Stimulated activated CD4-positive, alpha-beta T cell treated with anti-CD3 and anti-CD28 coated beads, Interleukin-2, amount 100 ng/mL, for 24 hours (primary cell): ENCODE measurements around the gene TEX14.
A peak's percentile ranks its signal among the peaks of the same experiment; 100 is the strongest.

Source experiments
- DNase-seq, 2 donors: peaks; one replicate each; pipeline ENCODE4 v3.0.0-alpha.2; 2020

The TEX14 gene, protein sequence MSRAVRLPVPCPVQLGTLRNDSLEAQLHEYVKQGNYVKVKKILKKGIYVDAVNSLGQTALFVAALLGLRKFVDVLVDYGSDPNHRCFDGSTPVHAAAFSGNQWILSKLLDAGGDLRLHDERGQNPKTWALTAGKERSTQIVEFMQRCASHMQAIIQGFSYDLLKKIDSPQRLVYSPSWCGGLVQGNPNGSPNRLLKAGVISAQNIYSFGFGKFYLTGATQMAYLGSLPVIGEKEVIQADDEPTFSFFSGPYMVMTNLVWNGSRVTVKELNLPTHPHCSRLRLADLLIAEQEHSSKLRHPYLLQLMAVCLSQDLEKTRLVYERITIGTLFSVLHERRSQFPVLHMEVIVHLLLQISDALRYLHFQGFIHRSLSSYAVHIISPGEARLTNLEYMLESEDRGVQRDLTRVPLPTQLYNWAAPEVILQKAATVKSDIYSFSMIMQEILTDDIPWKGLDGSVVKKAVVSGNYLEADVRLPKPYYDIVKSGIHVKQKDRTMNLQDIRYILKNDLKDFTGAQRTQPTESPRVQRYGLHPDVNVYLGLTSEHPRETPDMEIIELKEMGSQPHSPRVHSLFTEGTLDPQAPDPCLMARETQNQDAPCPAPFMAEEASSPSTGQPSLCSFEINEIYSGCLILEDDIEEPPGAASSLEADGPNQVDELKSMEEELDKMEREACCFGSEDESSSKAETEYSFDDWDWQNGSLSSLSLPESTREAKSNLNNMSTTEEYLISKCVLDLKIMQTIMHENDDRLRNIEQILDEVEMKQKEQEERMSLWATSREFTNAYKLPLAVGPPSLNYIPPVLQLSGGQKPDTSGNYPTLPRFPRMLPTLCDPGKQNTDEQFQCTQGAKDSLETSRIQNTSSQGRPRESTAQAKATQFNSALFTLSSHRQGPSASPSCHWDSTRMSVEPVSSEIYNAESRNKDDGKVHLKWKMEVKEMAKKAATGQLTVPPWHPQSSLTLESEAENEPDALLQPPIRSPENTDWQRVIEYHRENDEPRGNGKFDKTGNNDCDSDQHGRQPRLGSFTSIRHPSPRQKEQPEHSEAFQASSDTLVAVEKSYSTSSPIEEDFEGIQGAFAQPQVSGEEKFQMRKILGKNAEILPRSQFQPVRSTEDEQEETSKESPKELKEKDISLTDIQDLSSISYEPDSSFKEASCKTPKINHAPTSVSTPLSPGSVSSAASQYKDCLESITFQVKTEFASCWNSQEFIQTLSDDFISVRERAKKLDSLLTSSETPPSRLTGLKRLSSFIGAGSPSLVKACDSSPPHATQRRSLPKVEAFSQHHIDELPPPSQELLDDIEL (N-terminal part only)

DNA sequence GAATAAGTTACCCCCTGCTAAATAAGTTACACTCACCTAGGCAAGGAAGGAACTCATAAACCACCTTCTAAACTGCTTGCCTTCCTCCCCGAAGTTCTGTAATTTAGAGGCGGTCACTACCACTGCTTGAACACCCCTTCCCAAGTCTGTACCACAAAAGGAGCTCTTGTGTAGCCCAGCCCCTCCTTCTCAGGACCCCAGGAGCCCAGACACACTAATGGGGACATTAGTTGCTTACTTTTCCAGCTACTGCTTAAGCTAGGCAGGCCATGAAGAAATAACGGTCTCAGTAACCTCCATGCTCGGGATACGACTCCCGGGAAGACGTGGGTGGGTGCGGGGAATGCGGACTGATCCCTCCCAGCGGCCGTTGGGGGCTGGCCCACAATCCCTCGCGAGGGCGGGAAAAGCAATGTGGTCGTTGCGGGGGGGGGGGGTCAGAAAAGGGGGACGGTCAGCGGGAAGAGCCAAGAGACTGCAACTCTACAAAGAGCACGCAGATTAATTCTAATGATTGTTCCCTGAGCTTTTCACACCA lies at the start of gene TEX14:
TSS of gene TEX14 (minus strand) at position 345 of the 538 bp plus-strand sequence. CDS start 40,044 bp downstream, outside the sequence.
- no peak for DNase-seq

DNA sequence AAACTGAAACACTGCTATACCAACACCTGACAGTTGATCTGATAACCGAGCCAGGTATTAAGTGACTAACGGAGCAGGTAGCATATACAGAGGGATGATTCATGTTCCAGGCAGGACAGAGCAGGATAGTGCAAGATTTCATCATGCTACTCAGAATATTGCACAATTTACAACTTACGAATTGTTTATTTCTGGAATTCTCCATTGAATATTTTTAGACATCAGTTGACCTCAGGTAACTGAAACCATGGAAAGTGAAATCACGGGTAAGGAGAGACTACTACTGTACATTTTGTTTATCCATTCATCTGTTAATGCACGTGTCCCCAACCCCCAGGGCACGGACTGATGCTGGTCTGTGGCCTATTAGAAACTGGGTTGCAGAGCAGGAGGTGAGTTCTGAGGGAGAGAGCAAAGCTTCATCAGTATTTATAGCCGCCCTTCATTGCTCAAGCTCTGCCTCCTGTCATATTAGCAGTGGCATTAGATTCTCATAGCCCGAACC lies 49.3 kb upstream of the TEX14 start:
- no peak for DNase-seq

DNA sequence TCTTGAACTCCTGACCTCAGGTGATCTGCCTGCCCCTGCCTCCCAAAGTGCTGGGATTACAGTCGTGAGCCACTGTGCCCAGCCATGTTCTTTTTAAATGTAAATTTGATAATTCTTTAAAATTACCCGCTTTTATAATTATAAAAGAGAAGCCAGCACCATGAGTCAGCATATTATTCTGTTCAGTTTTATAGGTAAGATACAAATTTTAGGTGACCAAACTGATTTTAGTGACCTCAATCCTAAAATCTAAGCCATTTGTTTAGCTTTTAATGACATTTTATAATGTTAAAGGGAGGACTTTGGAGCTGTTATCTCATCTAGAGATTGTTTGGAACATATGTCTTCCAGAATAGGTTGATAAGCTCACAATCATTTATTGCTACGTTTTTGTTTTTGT lies 43.0 kb upstream of the TEX14 start:
- DNase-seq, result no peak

DNA sequence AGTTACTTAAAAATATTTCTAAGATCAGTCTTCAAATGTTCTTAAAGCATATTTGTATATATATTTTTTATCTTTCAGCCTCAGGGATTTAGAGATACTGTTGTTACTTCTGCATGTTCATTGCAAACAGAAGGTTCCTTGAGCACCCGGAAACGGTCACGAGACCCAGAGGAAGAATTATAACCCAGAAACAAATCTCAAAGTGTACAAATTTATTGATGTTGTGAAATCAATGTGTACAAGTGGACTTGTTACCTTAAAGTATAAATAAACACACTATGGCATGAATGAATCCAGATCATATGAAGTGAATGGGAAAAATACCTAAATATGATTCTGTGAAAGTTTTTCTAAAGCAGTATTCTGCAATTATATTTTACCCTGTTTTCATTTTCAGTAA lies 42.2 kb upstream of the TEX14 start:
- no peak for DNase-seq

DNA sequence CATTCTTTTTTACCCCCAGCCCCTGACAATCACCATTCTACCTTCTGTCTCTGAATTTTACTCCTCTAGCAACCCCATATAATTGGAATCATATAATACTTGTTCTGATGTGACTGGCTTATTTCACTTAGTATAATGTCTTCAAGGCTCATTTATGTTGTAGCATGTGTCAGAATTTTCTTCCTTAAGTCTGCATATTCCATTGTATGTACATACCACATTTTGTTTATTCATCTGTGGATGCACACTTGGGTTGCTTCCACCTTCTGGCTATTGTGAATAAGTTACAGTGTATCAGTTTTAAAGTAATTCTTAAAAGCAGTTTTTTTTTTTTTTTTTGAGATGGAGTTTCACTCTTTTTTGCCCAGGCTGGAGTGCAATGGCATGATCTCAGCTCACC lies 39.1 kb upstream of the TEX14 start:
- DNase-seq, result no peak

DNA sequence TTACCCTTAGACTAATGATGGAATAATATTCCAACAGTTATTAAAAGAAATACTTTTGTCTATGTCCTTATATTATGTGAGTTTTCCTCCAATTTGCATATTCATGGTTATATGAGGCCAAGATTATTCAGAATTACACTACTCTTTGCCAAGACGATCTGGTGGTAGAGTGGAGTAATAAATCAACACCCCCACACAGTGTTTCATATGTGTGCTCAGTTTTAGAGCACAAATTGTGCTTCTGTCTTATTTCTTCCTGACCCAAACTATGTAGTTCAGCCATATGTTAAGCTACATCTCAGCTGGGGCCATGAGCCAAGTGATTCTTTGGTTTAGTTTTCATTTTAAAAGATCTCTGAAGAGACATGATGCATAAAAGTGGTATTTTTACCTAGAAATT lies 37.0 kb upstream of the TEX14 start:
- DNase-seq, result no peak

DNA sequence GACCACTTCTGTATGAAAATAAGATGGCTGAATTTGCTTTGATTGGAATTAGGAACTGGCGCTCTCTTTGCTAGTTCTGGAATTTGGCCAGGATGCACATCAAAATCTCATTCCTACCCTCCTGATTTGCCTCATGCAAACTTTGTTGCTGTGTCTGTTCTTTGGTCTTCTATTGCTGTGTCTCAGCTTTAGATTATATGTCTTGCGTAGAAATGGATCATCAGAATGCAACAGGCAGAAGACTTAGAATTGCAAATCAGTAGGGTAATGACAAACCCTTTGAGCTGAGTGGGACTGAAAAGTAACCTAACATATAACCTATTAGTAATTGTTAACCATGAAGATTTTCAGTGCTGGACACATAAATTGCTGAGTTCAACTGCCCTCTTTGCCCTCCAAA lies 30.9 kb upstream of the TEX14 start:
- DNase-seq, result no peak

DNA sequence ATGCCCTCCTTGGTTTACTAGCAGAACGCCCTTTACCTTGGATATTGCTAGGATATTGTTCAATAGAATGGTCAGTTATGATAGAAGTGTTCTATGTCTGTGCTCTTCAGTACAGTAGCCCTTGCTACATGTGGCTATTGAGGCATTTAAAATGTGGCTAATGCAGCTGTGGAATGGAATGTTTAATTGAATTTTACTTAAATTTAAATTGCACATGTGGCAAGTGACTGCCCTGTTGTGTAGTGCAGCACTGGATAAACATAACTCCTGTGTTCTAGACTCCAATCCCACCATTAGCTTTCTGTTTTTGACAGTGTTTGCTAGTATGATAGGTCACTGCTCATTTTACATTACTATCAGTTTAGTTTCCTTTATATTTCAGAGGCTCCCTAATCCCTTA lies 30.4 kb upstream of the TEX14 start:
- no peak for DNase-seq

DNA sequence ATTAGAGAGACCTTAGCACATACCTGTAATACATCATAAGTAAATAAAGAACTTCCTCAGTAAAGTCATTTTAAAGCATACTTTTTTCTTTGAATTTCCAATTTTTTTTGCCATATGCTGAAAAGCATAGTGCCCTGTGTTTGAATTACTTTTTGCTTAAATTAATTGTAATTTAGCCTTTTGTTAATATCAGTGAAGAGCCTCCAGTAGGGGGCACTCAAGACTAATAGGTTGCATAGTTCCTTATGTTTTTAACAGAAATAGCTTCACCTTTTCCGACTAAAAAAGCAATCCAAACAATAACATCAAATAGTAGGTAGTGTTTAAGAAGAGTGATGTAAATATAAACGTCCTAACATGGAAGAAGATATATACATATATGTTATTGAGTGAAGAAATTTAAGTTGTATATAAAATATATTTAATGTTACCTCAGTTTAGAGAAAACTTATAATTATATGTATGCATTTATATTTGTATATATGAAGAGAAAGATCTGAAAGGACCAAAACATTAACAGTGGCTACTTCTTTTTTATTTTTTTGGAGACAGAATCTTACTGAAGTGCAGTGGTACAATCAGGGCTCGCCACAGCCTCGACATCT lies 19.2 kb upstream of the TEX14 start:
- peak; percentile 33 to 65 for DNase-seq

DNA sequence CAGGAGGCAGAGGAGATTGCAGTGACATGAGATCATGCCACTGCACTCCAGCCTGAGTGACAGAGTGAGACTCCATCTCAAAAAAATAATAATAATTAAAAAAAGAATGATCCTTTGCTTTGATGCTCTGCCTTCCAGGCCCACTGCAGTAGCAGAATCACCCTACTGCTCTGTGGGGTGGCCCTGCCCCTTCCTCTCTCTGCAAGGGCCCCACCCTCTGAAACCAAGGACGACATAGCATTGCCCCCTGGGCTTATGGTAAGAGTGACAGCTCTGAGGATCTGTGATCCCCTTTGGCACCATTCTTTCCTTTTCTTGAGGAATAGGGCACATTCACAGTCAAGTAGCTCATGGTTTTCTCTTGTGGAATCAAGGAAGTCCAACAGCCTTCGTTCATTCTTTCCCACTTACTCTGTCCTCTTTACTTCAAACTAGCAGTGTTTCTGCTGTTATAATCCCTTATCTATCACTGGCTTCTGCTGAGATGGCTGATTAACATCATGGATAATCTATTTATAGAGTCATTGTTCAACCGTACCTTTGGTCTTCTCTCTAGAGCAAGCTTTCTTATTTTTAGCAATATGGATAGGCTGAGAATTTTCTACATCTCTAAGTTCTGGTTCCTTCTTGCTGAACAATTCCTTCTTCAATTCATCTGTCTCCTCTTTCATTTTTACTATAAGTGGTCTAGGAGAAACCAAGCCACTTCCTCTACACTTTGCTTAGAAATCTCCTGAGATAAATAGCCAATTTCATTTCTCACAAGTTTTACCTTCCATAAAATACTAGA lies 14.7 kb upstream of the TEX14 start:
- no peak for DNase-seq

DNA sequence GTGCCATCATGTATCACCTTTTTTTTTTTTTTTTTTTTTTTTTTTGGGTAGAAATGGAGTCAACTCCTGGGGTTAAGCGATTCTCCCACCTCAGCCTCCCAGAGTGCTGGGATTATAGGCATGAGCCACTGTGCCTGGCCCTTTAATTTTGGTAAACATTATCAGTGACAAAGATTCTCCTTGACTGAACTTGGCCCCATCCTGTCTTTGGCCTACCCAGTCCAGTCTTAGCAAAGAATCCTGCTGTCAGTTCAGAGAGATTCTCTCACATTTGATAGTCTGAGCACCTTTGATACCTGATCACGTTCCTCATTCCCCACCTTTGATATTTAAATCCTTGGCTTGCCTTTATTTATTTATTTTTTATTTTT lies 12.1 kb upstream of the TEX14 start:
- DNase-seq, result no peak

DNA sequence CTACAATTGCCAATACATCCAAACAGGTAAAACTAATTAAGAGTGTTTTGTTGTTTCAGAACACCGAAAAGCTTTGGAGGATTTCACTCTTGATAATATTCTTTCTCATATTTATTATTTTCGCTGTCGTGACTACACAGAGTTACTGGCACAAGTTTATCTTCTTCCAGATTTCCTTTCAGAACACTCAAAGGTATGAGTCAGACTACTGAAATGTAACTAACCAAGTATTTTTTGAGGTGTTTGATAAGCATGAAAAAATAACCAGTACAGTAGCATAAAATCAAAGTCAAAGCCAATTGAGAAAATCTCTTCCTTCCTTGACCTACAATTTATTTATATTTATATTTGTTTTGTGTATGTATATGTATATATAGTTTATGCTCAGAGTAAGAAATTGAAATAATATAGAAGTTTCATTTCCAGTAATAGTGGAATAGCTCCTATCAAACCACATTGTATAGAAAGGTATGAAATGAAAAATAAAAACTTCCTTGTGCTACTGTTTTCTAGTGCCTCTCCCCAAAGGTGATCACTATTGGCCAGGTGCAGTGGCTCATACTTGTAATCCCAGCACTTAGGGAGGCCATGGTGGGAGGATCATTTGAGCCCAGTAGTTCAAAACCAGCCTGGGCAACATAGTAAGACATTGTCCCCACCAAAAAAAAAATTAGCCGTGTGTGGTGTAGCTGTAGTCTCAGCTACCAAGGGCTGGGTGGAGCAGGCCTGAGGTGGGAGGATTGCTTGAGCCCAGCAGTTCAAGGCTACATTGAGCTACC lies 11.5 kb upstream of the TEX14 start:
- no peak for DNase-seq

DNA sequence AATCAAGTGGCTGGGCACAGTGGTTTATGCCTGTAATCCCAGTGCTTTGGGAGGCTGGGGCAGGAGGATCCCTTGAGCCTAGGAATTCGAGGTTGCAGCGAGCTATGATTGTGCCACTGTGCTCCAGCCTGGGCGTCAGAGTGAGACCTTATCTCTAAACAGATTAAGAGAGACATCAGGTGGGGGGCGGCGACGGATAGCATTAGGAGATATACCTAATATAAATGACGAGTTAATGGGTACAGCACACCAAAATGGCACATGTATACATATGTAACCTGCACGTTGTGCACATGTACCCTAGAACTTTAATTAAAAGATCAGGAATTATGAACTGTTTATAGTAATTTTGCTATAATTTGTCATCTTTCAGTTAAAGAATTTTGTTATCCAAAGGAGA lies 10.9 kb upstream of the TEX14 start:
- DNase-seq, result no peak

DNA sequence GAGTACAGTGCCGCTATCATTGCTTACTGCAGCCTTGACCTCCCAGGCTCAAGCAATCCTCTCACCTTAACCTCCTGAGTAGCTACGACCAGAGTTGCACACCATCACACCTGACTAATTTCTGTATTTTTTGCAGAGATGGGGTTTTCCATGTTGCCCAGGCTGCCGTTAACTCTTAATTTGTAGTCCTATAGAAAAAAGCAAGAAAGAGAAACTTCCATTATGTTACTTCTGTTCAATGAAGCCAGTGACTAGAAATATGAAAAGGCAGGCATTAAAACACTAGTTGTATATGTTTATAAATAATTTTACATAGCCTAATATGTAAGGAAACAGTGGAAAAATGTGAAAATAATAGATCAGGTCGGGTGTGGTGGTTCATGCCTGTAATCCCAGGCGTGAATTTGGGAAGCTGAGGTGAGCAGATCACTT lies 10.2 kb upstream of the TEX14 start:
- DNase-seq, result no peak

DNA sequence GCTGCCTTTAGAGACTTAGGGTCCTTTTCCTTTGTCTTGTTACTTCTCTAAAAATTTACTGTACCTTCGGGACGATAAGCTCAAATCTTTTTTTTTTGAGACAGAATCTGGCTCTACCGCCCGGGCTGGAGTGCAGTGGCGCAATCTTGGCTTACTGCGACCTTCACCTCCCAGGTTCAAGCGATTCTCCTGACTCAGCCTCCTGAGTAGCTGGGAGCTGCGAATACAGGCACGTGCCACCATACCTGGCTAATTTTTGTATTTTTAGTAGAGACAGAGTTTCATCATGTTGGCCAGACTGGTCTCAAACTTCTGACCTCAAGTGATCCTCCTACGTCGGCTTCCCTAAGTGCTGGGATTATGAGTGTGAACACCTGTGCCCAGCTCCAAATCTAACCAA lies 7.9 kb upstream of the TEX14 start:
- DNase-seq, result no peak

DNA sequence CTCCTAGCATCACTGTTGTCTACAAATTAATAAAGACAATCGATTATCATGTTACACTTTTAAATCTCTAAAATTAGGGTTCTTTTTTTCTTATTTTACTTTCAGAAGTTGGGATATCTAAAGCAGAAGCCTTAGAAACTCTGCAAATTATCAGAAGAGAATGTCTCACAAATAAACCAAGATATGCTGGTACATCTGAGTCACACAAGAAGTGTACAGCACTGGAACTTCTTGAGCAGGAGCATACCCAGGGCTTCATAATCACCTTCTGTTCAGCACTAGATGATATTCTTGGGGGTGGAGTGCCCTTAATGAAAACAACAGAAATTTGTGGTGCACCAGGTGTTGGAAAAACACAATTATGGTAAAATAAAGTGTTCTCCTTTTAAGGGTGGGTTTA lies 3.0 kb upstream of the TEX14 start:
- DNase-seq, result no peak

DNA sequence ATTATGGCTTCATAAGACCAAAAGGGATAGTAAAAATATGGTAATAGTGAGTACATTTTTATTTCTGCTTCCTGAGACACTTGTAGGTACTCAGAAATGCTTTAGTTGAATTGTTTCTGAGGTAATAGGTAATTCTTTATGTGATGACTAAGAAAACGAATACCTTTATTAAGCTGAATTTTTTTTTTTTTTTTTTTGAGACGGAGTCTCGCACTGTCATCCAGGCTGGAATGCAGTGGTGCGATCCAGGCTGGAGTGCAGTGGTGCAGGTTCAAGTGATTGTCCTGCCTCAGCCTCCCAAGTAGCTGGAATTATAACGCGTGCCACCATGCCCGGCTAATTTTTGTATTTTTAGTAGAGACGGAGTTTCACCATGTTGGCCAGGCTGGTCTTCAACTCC lies 2.5 kb upstream of the TEX14 start:
- DNase-seq, result no peak

DNA sequence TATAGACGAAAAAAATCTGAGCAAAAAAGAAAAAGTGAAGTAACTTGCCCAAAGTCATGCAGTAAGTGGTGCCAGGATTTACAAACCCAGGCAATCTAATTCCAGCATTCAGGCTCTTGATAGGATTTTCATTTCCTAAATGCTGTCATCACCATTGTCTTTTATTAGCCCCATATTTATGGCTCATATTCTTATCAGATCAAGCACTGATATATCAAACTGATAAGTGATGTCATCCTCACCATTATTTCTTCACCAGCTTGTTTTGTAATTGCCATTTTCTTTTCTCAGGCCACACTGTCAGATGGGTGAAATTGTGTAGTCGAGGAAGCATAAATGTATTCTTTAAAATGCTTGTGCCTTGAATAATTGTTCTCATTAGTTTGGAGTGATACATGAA lies 1.9 kb upstream of the TEX14 start:
- no peak for DNase-seq

DNA sequence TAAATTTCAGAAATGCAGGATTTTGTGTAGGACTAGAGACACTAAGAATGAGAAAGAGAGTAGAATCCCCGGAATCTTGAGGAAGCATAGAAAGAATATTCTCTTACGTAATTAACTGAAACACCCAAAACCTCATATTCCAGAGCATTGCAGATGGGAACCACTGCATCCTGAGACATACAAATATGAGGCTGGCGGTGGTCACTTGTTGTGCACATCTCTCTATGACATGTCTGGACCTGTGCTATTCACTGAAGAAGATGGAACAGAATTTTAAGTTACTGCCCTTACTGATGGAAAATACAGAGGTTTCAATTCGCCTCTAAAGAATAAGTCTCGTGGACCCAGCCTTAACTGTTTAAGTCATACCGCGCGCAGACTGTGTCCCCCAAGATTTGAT lies 1.4 kb upstream of the TEX14 start:
- DNase-seq, result no peak

DNA sequence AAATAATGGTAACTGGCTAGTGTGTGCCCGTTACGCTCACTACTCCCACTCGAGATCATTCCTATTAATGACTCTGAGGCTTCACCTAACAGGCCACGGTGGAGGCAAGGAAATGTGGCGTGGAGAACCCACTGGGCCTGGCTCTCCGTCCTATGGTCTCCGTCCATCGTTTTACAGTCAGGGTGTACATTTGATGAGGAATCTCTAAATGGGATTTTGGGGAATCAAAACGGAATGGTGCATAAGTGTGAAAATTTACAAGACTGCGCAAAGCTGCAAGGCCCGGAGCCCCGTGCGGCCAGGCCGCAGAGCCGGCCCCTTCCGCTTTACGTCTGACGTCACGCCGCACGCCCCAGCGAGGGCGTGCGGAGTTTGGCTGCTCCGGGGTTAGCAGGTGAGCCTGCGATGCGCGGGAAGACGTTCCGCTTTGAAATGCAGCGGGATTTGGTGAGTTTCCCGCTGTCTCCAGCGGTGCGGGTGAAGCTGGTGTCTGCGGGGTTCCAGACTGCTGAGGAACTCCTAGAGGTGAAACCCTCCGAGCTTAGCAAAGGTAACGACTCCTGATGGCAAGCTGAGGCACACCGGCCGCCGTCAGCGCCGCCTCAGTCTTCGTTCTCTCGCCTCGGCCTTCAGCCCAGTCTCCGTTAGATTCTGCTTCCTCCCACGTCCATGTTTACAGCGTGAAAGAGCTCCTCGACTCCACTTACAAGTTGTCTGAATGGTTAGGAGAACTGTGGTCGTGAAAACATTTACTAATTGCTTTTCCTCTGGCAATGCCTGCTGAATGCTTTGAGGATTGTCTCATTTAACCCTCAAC lies 602 bp upstream of the TEX14 start, which contains the start of gene RAD51C:
TSS of gene RAD51C (plus strand) at position 364 of the 817 bp plus-strand sequence. CDS start at position 406, 42 bp downstream.
- DNase-seq, result peak; percentile 89 to 91
